Glutamatergic neuron (in vitro differentiated cells): ENCODE measurements around the gene PAK1. TPM values are rescaled to one million over a fixed set of nuclear protein-coding genes. Genes with fewer than 3 reads are reported as not detected.

Experiments
- DNase-seq: peaks from one replicate; pipeline ENCODE4 v3.0.0; 2022
- H3K27ac Mint-ChIP-seq: one replicate; pipeline ENCODE4 v1.8.0; 2020; ENCODE audit warnings: mild to moderate bottlenecking, mixed read lengths, inconsistent platforms; ENCODE audit not compliant: unreplicated experiment
- H3K27me3 Mint-ChIP-seq: one replicate; pipeline ENCODE4 v1.8.0; 2020; ENCODE audit warnings: mild to moderate bottlenecking, moderate library complexity, mixed read lengths, inconsistent platforms; ENCODE audit not compliant: unreplicated experiment
- H3K36me3 Mint-ChIP-seq: one replicate; pipeline ENCODE4 v1.8.0; 2020; ENCODE audit warnings: mild to moderate bottlenecking, mixed read lengths, inconsistent platforms; ENCODE audit not compliant: unreplicated experiment
- H3K4me1 Mint-ChIP-seq: one replicate; pipeline ENCODE4 v1.8.0; 2020; ENCODE audit warnings: mild to moderate bottlenecking, low read depth, mixed read lengths, inconsistent platforms; ENCODE audit not compliant: unreplicated experiment
- H3K4me3 Mint-ChIP-seq: one replicate; pipeline ENCODE4 v1.8.0; 2020; ENCODE audit warnings: mild to moderate bottlenecking, mixed read lengths, inconsistent platforms; ENCODE audit not compliant: unreplicated experiment
- H3K9me3 Mint-ChIP-seq: one replicate; pipeline ENCODE4 v1.8.0; 2020; ENCODE audit warnings: mild to moderate bottlenecking, moderate library complexity, mixed read lengths, inconsistent platforms; ENCODE audit not compliant: unreplicated experiment
- total RNA-seq: library from RNA; stranded (reverse); fragmentation: NEBNext Ultra II Directional; extraction: Animal tissue kit (Norgen Biotek cat#: 25700); gene quantifications from one replicate; pipeline ENCODE4 v1.2.1, GENCODE V29; 2021; ENCODE audit not compliant: unreplicated experiment
- TF ChIP-seq, protein P1 (sequence below): fragments of 200-600 bp; sonication (generic); IDR thresholded peaks from one replicate; pipeline ENCODE4 v1.5.0; 2021; ENCODE audit not compliant: partially characterized antibody, unreplicated experiment

PAK1 gene
- total RNA-seq, 1 donor from 2014 or later, result 126 TPM

DNA sequence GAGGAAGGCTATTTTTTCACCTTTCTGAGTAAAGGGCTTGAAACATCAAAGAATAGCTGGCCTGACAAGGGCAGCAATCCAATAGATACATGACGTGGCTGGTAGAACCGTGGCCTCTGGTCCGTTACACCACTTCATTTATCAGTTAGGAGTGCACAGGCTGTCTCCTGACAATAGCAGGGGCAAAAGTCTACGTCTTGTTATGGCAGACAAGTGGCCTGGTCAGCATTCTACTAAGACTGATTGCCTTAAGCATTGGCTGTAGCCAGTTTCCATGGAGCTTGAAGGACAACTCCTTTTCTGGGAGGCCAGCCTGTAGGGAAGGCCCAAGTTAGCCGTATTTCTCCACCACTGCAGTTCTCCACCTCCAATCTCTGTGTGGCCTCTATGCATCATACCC lies 163.2 kb downstream of the PAK1 start:
- no peaks in the 10 kb centered on the region for H3K4me1 Mint-ChIP-seq
- no peaks in the 10 kb centered on the region for H3K36me3 Mint-ChIP-seq
- TF ChIP-seq, protein P1, sequence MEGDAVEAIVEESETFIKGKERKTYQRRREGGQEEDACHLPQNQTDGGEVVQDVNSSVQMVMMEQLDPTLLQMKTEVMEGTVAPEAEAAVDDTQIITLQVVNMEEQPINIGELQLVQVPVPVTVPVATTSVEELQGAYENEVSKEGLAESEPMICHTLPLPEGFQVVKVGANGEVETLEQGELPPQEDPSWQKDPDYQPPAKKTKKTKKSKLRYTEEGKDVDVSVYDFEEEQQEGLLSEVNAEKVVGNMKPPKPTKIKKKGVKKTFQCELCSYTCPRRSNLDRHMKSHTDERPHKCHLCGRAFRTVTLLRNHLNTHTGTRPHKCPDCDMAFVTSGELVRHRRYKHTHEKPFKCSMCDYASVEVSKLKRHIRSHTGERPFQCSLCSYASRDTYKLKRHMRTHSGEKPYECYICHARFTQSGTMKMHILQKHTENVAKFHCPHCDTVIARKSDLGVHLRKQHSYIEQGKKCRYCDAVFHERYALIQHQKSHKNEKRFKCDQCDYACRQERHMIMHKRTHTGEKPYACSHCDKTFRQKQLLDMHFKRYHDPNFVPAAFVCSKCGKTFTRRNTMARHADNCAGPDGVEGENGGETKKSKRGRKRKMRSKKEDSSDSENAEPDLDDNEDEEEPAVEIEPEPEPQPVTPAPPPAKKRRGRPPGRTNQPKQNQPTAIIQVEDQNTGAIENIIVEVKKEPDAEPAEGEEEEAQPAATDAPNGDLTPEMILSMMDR, result no peak
- H3K27me3 Mint-ChIP-seq, result no peaks in the 10 kb centered on the region
- no peaks in the 10 kb centered on the region for H3K9me3 Mint-ChIP-seq
- no peak overlapping the region for H3K4me3 Mint-ChIP-seq
- no peak overlapping the region for H3K27ac Mint-ChIP-seq
- DNase-seq, result no peak

DNA sequence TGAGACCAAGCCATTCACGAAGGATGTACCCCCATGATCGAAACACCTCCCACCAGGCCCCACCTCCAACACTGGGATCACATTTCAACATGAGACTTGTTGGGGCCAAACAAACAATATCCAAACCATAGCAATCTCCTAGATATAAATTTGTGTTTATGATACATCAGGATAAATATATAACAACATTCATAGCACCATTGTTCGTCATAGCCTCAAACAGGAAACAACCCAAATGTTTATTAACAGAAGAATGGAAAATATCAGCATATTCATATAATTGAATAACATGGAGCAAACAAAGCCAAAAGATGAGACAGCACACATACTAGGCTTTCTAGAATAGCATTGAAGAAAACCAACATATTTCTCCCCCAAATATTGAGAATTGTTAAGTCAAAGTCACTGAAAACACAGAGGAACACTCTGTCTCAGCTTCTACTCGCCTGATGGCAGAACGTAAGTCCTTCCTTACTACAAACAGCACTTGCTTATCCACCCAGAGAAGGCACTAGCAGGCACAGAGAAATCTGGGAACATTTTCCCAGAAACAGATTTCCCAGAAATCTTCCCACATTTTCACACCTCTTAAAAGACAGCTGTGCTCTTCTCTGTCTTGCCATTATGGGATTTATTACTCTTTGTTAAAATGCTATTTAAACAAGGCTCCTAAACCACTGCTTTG lies 164.4 kb downstream of the PAK1 start:
- Mint-ChIP-seq H3K4me1 (no peaks in the 10 kb centered on the region), H3K27ac (no peak overlapping the region), H3K9me3 (no peaks in the 10 kb centered on the region), H3K27me3 (no peaks in the 10 kb centered on the region), H3K4me3 (no peak overlapping the region), H3K36me3 (no peaks in the 10 kb centered on the region)
- TF ChIP-seq, protein P1, result no peak
- no peak for DNase-seq

DNA sequence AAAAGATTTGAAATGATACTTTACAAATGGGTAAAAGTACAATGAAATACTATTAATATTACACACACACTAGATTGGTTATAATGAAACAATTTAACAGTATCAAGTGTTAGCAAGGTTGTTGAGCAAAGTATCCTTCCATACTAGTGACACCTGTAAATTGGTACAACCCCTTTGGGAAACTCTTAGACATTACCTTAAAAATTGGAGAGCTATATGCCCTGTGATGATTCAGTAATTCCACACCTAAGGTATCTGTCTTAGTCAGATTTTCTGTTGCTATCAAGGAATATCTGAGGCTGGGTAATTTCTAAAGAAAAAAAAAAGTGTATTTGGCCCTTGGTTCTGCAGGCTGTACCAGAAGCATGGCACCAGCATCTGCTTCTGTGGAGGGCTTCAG lies 165.1 kb downstream of the PAK1 start:
- H3K36me3 Mint-ChIP-seq, result no peaks in the 10 kb centered on the region

DNA sequence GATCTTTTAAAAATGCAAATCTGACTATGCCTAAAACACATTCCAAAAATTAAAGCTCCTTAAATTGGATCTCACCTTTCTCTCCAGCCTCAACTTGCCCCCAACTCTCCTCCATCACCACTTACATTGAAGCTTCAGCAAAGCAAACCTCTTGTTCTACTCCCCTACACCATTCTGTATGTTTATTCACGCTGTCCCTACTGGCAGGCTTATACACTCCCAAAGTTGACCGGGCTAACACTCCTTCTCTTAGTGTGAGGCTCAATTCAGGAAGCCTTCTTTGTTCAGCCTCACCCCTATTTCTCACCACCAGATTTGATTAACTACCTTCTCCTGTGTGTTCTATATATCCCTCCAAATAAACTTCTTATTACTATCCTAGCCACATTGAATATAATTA lies 170.6 kb downstream of the PAK1 start:
- Mint-ChIP-seq H3K4me1 (peaks cover 2% of the 10 kb centered on the region), H3K4me3 (no peak overlapping the region), H3K9me3 (no peaks in the 10 kb centered on the region), H3K36me3 (no peaks in the 10 kb centered on the region), H3K27ac (no peak overlapping the region), H3K27me3 (no peaks in the 10 kb centered on the region)
- DNase-seq, result no peak
- TF ChIP-seq, protein P1, result no peak

More for the DNA sequence above, 165.1 kb downstream of the PAK1 start:
- no peaks in the 10 kb centered on the region for H3K9me3 Mint-ChIP-seq
- no peaks in the 10 kb centered on the region for H3K27me3 Mint-ChIP-seq
- no peak overlapping the region for H3K27ac Mint-ChIP-seq
- TF ChIP-seq, protein P1, result no peak
- no peaks in the 10 kb centered on the region for H3K4me1 Mint-ChIP-seq
- no peak for DNase-seq
- no peak overlapping the region for H3K4me3 Mint-ChIP-seq

DNA sequence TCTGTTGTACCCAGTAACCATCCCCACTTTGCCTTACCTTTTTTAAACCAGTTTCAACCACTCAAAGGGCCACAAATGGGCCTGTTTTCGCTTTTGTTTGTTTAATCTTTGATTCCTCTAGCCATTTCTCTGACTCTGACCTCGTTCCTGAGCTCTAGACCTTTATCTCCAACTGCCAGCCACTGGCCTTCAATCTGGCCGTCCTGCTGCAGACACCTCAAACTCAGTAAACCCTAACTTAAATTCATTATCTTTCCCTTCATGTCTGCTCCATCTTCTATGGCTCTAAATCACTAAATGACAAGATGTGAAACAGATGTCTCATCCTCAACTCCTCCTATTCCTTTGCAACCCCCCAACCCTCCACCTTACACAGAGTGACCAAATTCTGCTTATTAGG lies 171.1 kb downstream of the PAK1 start:
- DNase-seq, result no peak
- Mint-ChIP-seq H3K27me3 (no peaks in the 10 kb centered on the region), H3K9me3 (no peaks in the 10 kb centered on the region), H3K36me3 (no peaks in the 10 kb centered on the region), H3K4me1 (peaks cover 2% of the 10 kb centered on the region), H3K27ac (no peak overlapping the region), H3K4me3 (no peak overlapping the region)
- TF ChIP-seq, protein P1, result no peak
